Regular cardiac myocyte (primary cell): ENCODE results near the gene SOST. TPM values are rescaled to one million over a fixed set of nuclear protein-coding genes. Genes with fewer than 3 reads are reported as not detected.

Experiments used
- total RNA-seq: library from RNA; depleted of rRNA; stranded (reverse); fragments of >200 nt; gene quantifications from 2 replicates; pipeline ENCODE4 v1.2.3, GENCODE V29; 2014

The SOST gene
- total RNA-seq, result 10.9 and 20.0 TPM in 2 replicates

GRCh38 chr17:43758497-43759174 lies at the start of gene SOST:
Gene SOST (minus strand): TSS chr17:43758791. CDS start chr17:43758741, 50 bp downstream.

GRCh38 chr17:43780135-43780534 lies 21.5 kb upstream of the SOST start, which contains the start of gene CFAP97D1:
Gene CFAP97D1 (plus strand): TSS chr17:43780435. CDS start chr17:43780463, 28 bp downstream.

GRCh38 chr17:43778337-43779144 lies 19.9 kb upstream of the SOST start, which contains the start of gene DUSP3:
Gene DUSP3 (minus strand): TSS chr17:43778977. CDS start chr17:43778924, 53 bp downstream.

Other genes starting within 250 kb of the SOST start
- gene ETV4, start 212.5 kb downstream of the SOST start, total RNA-seq, result 1.1 and 3.6 TPM in 2 replicates
- gene MEOX1, start 96.9 kb downstream of the SOST start, total RNA-seq, result 2.8 TPM in 1 of 2 replicates, not detected in the other
- gene DUSP3, start 20.2 kb upstream of the SOST start, total RNA-seq, result 52.0 and 73.6 TPM in 2 replicates
- under 0.01 TPM in 2 replicates for gene CFAP97D1, start 21.6 kb upstream of the SOST start, total RNA-seq
- gene MPP3, start 74.4 kb upstream of the SOST start, total RNA-seq, result 9.2 and 11.6 TPM in 2 replicates
- not detected in 2 replicates for gene CD300LG, start 88.4 kb upstream of the SOST start, total RNA-seq
- gene MPP2, start 148.7 kb upstream of the SOST start, total RNA-seq, result 2.9 and 4.5 TPM in 2 replicates
- not detected in 2 replicates for gene PPY, start 183.7 kb upstream of the SOST start, total RNA-seq
- not detected in 2 replicates for gene PYY, start 195.1 kb upstream of the SOST start, total RNA-seq
- 0.96 and 2.5 TPM in 2 replicates for gene NAGS, start 245.8 kb upstream of the SOST start, total RNA-seq